HPDE6-E6E7 (cell line): ENCODE measurements around the gene OSER1.
A peak's percentile ranks its signal among the peaks of the same experiment; 100 is the strongest.
"Not testable (repeated sequence)": the region's sequence is repeated elsewhere in the genome, so short reads cannot be mapped to it uniquely, and the experiment has no call there.

Experiments
- DNase-seq: peaks from one replicate; pipeline ENCODE4 v3.0.0; 2011; ENCODE audit warnings: missing footprints; ENCODE audit errors: extremely low spot score

Gene OSER1

DNA sequence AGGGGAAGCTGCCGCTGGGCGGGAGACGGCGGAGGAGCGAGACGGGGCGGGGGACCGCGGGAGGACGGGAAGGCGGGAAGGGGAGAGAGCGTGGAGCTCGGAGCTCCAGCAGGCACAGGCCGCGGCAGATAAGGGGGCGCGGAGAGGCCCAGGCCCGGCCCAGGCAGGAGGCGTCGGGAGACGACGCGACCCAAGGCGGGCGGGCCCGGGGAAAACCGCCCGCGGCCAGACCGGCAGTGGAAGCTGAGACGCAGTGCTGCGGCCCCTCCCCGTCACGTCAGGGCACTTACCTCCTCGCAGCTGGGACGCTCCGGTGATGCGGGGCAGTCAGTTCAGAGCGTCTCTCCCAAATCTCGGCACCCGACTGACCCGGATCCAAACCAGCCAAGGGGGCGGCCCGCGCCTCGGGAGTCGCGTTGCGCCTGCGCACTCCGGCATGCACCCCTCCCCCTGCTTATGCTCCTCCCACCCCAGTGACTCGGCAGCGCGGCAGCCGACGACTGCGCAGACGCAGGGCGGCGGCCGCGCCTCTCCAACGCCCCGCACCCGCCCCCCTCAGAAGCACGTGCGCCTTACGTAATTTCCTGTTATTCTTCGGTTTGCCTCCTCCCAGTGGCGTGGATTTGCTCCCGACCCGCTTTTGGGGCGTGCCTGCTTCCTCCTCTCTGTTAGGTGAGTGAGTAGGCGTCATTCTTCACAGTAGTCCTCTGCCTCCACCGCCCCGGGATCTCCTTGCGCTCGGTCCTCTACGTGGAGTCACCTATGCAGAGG is at the start of gene OSER1:
Gene OSER1, minus strand, starts transcription at position 366 of the 771 bp plus-strand sequence. CDS start 3,814 bp downstream, outside the sequence.
- peak; percentile 100 for DNase-seq

DNA sequence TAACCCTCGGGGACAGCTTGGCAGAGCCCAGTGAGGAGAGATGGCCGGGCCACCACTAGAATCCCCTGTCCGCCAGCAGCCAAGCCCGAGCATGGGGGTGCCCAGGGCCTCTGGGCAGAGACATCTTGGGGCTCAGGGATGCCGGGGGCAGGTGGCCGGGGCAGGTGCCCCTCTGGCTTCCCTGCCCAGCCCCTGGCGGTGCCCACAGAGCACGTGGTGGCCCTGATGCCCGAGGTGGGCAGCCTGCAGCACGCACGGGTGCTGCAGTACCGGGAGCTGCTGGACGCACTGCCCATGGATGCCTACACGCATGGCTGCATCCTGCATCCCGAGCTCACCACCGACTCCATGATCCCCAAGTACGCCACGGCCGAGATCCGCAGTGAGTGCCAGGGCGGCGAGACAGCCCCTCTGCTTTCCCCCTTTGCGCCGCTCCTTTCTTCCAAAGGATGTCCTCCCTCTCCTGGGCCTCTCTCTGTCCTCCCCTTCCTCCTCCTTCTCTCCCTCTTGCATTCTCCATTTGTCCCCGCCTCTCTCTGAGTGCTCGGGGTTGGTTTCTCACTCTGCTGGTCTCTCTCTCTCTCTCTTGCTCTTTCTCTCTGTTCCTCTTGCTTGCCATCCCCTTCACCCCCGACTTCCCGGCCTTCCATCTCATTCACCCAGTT is 47.8 kb upstream of the OSER1 start:
- no peak for DNase-seq

DNA sequence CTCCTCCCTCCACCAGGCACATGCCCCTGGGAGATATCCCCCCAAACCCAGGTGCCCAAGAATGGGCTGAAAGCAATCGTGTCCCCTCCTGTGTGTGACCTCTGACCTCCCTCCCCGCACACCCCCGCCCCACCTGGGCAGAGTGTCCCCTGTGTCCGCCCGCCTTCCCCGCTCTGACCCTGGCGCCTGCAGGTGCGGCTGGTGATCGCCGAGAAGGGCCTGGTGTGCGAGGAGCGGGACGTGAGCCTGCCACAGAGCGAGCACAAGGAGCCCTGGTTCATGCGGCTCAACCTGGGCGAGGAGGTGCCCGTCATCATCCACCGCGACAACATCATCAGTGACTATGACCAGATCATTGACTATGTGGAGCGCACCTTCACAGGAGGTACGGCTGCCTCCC is 46.4 kb upstream of the OSER1 start:
- no peak for DNase-seq

DNA sequence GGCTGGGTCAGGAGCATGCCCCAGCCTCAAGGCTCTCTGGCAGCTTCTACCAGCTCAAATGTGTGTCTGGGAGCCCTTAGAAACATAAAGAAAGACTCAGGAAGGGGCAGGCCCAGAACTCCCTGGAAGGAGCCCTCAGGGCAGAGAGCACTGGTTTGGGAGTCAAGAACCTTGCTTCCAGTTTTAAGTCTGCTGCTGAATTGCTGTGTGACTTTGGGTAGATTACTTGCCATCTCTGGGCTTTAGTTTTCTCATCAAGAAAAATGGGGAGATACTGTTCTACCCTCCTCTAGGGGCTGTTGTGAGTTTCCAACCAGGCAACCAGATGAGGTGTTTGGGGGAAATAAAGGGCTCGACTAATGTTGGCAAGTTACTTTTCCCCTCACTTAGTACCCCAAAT is 45.4 kb upstream of the OSER1 start:
- no peak for DNase-seq

DNA sequence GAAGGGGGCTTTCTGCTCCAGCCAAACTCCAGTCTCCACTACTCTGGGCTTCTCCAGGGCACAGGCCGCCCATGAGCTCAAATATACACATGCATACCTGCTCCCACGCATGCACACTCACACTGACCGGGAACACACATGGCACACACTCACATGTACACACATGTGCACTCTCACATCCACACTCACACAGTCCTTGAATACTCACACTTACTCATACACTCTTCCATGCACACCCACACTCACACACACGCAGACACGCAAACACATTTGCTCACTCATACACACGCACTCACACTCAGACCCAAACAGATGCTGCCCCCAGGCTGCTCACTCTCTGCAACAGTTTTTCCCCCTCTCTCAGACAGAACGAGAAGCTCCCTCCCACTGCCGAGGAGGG is 43.5 kb upstream of the OSER1 start:
- DNase-seq, result no peak

DNA sequence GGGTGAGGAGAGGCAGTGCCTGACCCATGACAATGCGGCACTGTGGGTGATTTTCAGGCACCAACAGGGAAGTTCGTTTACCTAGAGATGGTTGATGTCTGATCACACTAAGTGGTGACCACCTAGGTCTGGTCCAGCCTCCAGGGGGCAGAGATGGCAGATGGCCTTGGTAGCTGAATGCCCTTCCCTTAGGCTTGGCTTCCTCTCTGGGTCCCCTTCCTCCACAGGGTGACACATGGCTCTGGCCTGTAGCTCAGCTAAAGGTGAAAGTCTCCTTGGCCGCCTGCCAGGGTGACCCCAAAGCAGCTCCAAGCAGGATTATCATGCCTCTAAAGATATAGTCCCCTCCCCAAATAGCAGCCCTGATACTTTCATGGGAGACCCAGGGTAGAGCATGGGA is 43.0 kb upstream of the OSER1 start:
- no peak for DNase-seq

DNA sequence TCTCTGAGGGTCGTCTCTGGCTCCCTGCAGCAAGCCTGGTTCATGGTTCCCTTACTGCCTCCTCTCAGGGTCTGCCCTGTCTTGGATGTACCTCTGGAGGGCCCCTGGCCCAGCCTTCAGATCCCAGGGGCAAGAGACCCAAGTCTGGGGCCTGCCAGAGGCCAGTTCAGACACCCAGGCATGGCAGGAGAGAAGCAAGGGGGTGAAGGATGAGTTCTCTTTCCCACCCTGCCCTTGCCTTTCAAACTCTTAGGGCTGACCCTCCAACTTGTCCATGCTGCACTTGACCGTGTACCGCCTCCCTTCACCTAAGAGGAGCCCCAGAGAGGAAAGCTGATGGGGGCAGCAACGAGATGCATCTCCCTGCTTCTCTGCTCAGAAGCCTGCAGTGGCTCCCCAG is 40.7 kb upstream of the OSER1 start:
- DNase-seq, result no peak

DNA sequence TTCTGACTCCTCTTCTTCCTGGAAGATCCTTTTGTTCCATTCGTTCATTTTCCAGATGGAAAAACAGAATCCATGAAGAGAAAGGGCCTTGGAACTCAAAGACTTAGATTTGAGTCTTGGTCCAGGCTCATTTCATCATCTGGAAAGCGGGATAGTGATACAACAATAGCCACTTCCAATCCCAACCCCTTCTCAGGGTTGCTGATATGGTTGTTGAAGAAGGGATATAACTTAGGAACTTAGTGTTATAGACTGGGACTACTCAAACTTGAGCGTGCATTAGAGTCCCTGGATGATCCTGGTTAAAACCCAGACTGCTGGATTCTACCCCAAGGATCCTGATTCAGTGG is 37.8 kb upstream of the OSER1 start:
- DNase-seq, result no peak

DNA sequence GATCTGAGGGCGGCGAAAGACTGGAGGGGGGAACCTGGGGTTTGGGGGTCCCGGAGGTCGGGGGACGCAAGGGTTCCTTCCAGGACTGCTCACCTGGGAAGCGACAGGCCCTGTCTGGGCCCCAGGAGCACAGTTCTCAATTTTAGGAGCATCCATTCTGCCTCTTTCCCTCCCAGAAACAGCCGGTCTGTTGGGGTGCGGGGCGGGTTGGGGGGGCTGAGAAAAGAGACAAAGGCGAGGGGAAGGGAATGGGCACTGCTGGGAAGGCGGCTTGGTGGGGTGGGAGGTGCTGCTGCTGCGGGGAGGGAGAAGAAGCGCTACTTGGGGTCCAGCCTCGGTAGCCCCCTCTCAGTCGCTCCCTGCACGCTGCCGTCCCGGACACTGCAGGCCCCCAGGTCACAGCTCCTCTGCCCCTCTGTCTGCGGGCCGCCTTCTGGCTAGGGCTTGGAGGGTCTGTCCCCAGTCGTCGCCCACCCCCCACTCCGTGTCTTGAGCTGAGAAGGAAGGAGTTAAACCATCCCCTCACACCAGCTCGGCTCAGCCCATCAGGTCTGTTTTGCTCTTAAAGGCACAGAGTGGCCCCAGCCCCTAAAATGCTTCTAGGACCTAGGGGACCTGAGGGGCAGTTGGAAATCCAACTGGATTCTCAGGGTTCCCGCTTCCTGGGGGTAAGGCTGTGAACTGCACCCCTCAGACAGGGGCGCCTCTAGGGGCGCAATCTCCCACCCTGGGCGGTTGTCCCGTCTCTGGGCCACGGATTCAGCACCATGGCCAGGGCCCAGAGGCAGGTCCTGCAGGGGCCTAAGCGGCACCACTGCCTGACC is 37.2 kb upstream of the OSER1 start:
- DNase-seq, result peak; percentile 54

DNA sequence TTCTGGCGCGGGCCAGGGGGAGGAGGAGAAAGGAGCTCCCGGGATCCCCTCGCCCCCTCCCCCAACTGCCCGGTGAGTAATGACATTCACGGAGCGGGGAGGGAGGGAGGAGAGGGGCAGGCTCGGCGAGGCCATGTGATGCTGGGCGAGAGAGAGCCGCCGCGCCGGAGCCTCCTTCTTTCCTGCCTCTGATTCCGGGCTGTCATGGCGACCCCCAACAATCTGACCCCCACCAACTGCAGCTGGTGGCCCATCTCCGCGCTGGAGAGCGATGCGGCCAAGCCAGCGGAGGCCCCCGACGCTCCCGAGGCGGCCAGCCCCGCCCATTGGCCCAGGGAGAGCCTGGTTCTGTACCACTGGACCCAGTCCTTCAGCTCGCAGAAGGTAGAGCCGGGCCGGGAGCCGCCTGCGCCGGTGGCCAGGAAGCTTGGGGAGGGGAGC is 36.6 kb upstream of the OSER1 start, which contains the start of gene GDAP1L1:
Gene GDAP1L1, plus strand, starts transcription at position 178 of the 441 bp plus-strand sequence. Its CDS starts 27 bp downstream, at position 205.
- DNase-seq, result no peak

DNA sequence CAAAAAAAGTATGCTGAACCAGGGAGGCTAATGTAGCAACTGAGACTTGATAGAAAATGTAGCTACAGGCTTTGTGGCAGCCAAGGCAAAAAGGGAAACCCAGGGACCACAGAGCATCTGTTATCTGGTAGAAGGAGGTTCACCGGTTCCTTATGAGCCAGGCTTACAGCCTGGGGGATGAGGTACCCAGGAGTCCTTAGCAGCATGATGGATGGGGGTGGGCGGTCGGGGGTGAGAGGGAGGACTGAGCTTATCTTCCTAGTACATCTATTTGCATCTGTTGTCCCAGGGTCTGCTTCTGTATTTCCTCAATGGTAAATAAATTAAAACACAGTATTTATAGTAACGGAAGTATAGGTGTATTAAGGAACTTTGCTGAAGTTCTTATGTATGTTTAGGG is 35.4 kb upstream of the OSER1 start:
- no peak for DNase-seq

DNA sequence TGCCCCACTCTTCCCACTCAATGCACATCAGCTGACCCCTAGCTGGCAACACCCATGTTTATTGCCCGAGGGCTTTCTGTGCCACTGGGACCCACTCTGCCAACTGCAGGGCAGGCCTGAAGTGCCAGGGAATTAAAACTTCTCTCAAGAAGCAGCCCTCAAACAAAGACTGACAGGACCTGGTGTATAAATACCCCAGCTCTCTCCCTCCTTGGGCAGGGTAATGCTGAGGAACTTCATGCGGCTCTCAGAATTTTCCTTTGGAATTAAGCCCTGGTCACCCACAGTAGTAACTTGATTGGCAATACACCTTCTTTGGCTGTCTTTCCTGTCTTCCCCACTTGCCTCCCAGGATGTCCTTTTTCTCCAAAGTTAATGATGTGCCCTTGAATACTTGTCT is 31.2 kb upstream of the OSER1 start:
- no peak for DNase-seq

DNA sequence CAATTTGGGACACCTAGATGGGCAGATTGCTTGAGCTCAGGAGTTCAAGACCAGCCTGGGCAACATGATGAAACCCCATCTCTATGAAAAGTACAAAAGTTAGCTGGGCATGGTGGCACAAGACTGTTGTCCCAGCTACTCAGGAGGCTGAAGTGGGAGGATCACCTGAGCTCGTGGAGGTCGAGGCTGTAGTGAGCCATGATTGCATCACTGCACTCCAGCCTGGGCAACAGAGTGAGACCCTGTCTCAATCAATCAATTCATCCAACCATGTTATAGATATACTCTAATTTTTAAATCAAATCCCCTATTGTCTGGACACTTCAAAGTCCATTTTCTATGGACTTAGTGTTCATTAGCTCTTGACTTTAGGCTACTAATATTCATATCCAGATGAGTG is 26.3 kb upstream of the OSER1 start:
- not testable (repeated sequence) for DNase-seq

DNA sequence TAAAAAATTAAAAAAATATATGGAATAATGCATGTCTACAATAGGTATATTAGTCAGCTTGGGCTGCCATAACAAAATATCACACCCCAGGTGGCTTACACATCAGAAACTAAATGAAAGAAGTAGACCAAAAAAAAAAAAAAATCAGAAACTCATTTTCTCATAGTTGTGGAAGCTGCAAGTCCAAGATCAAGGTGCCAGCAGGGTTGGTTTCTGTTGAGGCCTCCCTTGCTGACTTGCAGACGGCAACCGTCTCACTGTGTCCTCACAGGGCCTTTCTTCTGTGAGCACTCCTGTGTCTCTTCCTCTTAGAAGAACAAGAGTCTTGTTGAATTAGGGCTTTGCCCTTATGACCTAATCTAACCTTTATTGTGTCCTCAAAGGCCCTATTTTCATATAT is 25.1 kb upstream of the OSER1 start:
- DNase-seq, result no peak

DNA sequence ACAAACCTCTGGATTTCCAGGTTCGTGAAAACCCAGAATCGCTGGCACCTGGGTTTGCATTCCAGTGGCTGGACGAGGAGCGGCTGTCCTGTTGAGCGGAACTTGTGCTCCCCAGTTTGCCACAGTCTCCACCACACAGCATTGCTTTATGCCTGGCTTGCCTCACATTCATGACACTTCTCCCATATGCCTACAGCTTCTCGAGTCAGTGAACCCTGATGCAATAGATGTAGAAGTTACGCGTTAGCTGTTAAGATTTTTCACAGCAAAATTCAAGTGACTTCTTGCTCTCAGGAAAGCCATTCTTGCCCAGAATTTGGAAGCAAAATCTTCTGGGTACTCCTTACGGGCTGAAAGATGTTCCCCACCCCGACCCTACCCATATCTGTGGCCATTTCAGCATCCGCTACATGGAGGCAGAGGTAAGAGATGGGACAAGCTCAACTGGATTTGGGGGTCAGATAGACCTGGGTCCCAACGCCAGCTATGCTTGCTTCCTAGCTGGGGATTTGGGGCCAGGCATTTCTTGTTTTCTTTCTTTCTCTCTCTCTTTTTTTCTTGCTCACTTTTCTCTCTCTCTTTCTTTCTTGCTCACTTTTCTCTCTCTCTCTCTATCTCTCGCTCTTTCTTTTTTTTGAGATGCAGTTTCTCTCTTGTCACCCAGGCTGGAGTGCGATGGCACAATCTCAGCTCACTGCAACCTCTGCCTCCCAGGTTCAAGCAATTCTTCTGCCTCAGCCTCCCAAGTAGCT is 24.2 kb upstream of the OSER1 start:
- DNase-seq, result no peak

DNA sequence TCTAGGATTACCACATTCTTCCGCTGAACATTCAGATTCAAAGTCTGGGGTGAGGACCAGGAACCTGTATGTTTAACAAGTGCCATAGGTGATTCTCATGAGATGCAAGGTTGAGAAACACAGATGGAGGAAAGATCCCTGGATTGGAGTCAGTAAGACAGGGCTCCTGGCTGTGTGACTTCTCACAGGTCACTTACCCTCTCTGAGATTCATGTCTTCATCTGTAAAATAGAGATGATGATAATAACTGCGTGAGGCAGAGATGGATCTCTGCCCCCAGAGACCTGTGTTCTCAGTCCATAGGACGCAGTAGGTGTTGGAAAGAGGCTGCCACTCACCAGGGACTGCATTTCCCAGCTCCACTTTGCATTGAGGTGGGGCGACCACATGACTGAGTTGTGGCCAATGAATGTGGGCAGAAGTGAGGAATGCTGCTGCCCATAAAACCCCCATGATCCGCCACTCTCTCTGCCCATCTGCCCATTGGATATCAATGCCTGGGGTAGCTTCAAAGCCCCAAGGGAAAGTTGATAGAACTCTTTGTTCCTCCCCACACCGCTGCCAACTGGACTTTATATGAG is 23.0 kb upstream of the OSER1 start:
- no peak for DNase-seq

DNA sequence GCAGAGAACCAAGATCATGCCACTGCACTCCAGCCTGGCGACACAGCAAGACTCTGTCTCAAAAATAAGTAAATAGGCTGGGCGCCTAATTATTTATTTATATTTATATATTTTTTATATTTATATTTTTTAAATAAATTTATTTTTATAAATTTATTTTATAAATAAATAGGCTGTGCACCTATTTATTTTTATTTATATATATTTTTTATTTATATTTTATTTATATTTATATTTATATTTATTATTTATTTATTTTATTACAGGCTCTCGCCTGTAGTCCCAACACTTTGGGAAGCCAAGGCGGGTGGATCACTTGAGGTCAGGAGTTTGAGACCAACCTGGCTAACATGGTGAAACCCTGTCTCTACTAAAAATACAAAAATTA is 21.9 kb upstream of the OSER1 start:
- DNase-seq, result not testable (repeated sequence)

DNA sequence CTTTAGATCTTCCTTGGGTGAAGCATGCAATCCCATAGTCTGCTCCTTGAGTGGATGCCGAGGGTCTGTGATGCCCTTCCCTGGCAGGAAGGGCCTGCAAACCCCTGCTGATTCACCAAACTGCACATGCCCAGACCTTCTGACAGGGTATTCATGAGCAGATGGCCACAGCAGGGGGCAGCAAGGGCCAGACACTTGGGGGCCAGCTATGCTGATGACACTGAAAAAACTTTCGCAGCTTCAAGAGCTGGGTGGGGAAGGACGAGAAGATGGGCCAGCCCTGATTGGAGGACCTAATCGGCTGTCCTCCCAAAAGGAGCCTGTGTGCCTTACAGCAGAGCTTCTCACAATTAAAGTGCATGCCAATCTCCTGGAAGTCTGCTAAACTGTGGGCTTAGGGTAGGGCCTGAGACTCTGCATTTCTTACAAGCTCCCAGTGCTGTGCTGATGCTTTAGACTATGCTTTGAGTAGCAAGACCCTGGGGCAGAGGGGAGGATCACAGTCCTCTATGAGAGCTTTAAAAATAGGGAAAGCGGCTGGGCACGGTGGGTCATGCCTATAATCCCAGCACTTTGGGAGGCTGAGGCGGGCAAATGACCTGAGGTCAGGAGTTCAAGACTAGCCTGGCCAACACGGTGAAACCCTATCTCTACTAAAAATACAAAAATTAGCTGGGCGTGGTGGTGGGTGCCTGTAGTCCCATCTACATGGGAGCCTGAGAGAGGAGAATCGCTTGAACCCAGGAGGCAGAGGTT is 21.3 kb upstream of the OSER1 start:
- DNase-seq, result no peak

DNA sequence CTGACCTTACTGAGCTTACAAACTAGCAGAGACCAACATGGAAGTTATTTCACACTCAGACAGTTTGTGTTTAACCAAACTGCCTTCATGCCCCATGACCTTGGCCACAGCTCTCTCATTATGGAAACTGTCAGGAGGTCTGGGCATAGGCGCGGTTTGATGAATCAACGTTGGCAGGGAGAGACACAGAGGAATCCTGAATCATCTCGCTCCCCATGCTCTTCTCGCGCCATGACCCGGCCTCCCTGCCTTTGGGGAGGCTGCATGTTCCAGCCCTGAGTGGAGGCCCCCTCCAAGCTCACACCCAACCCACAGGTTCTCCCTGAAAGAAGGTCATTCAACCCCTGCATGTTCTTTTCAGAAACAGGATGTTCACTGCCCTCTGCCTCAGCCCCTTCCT is 20.6 kb upstream of the OSER1 start:
- no peak for DNase-seq

DNA sequence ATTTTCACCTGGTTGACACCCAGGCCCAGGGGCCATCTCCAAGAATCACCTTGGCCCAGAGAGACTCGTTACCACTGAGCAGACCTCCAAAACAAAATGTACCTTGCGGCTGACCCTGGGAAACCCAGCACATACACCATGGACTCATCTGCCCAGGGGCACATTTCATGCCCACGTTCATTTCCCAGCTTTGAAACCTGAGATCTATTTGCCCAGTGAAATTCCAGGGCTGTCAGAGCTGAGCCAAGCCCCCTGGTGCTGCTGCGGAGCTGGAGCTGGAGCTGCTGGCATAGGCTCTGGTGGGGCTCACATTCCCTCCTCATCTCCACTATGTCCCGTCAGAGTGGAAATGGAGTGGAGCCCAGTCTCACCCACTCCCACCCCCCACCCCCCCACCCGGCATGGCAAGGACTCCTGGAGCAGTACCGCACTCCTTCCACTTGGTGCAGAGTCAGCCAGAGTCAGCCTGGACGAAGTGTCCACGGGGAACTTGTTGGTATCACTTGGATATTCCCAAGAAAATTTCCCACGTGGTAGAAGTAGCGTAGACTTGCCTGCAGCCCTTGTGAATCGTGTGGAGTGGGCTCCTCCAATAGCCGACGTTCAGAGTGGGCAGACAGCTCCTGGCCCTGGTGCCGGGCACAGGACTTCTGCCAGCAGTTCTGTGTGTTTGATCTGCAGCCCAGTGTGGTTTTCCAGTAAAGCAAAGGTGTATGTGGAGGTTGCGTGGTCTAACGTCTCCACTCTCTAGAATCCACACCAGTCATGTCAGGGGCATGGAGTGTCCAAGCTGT is 18.1 kb upstream of the OSER1 start:
- DNase-seq, result no peak
